ENCODE data around the gene UBR4. TPM values are rescaled to one million over a fixed set of nuclear protein-coding genes. Genes with fewer than 3 reads are reported as not detected.

The UBR4 gene
- total RNA-seq, 2 donors from 2014 or later = 97.7 to 114 TPM

- no peak overlapping the region for H3K27ac ChIP-seq
- no peaks in the 10 kb centered on the region for H3K36me3 ChIP-seq
- no peak overlapping the region for H3K9ac ChIP-seq (ENCODE audit: low read depth in 2 of 2, low read length in 2 of 2)
- intact Hi-C loops (cut with DNase I) = no loop called here
- DNase-seq = no peak
- no peaks in the 10 kb centered on the region for H3K9me3 ChIP-seq
- peaks cover 3% of the 10 kb centered on the region for H3K4me1 ChIP-seq
- TF ChIP-seq, protein P1, sequence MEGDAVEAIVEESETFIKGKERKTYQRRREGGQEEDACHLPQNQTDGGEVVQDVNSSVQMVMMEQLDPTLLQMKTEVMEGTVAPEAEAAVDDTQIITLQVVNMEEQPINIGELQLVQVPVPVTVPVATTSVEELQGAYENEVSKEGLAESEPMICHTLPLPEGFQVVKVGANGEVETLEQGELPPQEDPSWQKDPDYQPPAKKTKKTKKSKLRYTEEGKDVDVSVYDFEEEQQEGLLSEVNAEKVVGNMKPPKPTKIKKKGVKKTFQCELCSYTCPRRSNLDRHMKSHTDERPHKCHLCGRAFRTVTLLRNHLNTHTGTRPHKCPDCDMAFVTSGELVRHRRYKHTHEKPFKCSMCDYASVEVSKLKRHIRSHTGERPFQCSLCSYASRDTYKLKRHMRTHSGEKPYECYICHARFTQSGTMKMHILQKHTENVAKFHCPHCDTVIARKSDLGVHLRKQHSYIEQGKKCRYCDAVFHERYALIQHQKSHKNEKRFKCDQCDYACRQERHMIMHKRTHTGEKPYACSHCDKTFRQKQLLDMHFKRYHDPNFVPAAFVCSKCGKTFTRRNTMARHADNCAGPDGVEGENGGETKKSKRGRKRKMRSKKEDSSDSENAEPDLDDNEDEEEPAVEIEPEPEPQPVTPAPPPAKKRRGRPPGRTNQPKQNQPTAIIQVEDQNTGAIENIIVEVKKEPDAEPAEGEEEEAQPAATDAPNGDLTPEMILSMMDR (IDR thresholded peaks at IDR 0.05) = no peak
- H3K27me3 ChIP-seq = no peaks in the 10 kb centered on the region
- no peak overlapping the region for H3K4me3 ChIP-seq
These were observed 150.3 kb downstream of the UBR4 start for GRCh38 chr1:19059773-19060172.

GRCh38 chr1:19058476-19058797, 151.6 kb downstream of the UBR4 start:
- H3K4me3 ChIP-seq = no peak overlapping the region
- H3K4me1 ChIP-seq = no peaks in the 10 kb centered on the region
- no peak for DNase-seq
- TF ChIP-seq, protein P1 (IDR thresholded peaks at IDR 0.05) = no peak
- H3K27ac ChIP-seq = no peak overlapping the region
- no peak overlapping the region for H3K9ac ChIP-seq (ENCODE audit: low read depth in 2 of 2, low read length in 2 of 2)
- no peaks in the 10 kb centered on the region for H3K9me3 ChIP-seq
- peaks cover 8% of the 10 kb centered on the region for H3K27me3 ChIP-seq
- H3K36me3 ChIP-seq = no peaks in the 10 kb centered on the region
- intact Hi-C loops (cut with DNase I) = no loop called here

DNA sequence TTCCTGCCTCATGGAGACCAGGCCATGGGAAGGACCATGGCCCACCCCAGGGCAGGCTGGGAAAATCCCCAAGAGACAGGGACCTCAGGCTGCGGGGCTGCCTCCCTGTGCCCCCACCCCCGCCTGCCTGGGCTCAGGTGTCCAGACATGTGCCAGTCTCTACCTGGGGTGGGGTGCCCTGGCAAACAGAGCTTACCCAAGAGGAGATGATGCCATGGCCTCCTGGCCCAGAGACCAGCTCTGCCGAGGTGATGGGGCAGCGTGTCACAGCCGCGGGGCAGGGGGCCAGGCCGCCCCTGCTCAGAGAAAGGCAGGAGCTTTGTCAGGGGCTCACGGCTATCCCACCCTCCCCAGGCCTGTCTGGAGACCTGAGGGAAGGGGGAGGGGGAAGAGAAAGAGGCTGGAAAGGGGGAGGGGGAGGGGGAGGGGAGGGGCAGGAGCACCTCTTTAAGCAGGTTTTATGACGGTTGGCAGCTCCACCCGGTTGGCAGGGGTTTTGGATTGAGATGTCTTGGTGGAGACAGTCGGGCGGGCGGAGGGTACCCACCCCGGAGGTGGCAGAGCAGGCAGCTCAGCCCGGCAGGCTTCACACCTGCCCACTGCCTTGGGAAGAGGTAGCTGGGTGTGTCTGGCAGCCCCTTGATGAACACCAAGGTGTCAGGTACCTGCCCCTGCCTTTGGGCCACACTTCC, 152.1 kb downstream of the UBR4 start:
- intact Hi-C loops (cut with DNase I) = no loop called here
- no peaks in the 10 kb centered on the region for H3K4me1 ChIP-seq
- no peak for DNase-seq
- H3K27me3 ChIP-seq = peaks cover 8% of the 10 kb centered on the region
- H3K9me3 ChIP-seq = no peaks in the 10 kb centered on the region
- H3K27ac ChIP-seq = no peak overlapping the region
- H3K36me3 ChIP-seq = no peaks in the 10 kb centered on the region
- no peak overlapping the region for H3K4me3 ChIP-seq
- H3K9ac ChIP-seq (ENCODE audit: low read depth in 2 of 2, low read length in 2 of 2) = no peak overlapping the region
- TF ChIP-seq, protein P1 (IDR thresholded peaks at IDR 0.05) = no peak

DNA sequence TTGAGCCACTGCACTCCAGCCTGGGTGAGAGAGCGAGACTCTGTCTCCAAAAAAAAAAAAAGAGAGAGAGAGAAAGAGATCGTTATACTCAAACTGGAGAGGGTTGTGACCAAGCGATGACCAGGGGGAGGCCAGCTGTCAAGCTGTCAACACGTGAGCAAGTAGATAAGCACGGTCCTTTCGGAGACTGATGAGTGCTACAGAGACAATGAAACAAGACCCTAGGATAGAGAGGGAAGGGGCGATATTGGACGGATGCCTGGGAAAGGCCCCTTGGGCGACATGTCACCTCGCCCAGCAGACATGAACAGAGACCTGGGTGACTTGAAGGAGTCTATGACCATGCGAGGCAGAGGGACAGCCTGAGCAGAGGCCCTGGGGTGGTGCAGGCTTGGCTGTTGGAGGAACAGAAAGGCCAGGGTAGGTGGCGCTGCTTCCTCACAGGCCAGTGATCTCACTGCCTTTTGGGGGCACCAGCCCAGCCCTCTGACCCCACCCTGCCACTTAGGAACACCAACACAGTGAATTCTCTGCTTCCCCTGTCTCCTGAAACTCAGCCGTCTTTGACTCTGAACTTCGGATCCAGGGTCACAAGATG, 152.8 kb downstream of the UBR4 start:
- no peak for DNase-seq
- Histone ChIP-seq H3K9me3 (no peaks in the 10 kb centered on the region), H3K36me3 (no peaks in the 10 kb centered on the region), H3K4me1 (no peaks in the 10 kb centered on the region), H3K27me3 (peaks cover 8% of the 10 kb centered on the region), H3K9ac (ENCODE audit: low read depth in 2 of 2, low read length in 2 of 2) (no peak overlapping the region), H3K4me3 (no peak overlapping the region), H3K27ac (no peak overlapping the region)
- TF ChIP-seq, protein P1 (IDR thresholded peaks at IDR 0.05) = no peak
- intact Hi-C loops (cut with DNase I) = no loop called here

DNA sequence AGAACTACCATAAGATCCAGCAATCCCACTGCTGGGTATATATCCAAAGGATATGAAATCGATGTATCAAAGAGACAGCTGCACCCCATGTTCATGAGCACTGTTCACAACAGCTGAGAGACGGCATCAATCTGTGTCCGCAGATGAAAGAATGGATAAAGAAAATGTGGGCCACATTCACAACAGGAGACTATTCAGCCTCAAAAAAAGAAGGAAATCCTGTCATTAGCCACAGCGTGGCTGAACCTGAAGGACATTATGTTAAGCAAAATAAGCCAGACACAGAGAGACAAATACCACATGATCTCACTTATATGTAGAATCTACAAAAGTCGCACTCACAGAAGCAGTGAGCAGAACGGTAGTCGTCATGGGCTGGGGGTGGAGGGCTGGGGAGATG, 154.4 kb downstream of the UBR4 start:
- Histone ChIP-seq H3K27ac (no peak overlapping the region), H3K4me3 (no peak overlapping the region), H3K36me3 (no peaks in the 10 kb centered on the region), H3K9me3 (no peaks in the 10 kb centered on the region), H3K4me1 (no peaks in the 10 kb centered on the region), H3K9ac (ENCODE audit: low read depth in 2 of 2, low read length in 2 of 2) (no peak overlapping the region), H3K27me3 (peaks cover 8% of the 10 kb centered on the region)
- DNase-seq = no peak
- intact Hi-C loops (cut with DNase I) = no loop called here
- TF ChIP-seq, protein P1 (IDR thresholded peaks at IDR 0.05) = no peak
